ENCODE data around the gene FUZ. TPM values are rescaled to one million over a fixed set of nuclear protein-coding genes. Genes with fewer than 3 reads are reported as not detected.

The FUZ gene
- total RNA-seq, 1 donor = 15.1 TPM

DNA sequence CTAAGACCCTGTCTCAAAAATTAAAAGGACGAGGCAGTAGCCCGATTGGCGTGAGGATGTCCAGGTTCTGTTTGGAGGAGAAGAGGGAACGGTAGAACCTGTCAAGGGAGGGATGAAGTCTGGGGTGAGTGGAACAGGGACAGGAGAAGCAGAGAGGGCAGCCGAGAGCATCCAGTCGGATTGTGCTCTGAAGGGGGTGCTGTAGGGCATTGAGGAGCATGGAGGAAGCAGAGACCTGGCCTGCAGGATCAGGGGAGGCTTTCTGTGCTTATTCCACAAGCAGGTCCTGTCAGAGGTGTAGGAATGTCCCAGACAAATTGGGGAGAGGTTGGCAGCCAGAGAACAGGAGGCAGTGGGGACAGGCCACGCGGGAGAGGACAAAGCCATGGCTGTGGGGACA lies 32.2 kb downstream of the FUZ start:
- H3K4me3 ChIP-seq (ENCODE audit: low read depth, low read length) = no peak overlapping the region
- no peak for DNase-seq (ENCODE audit: low read depth)
- TF ChIP-seq, protein P1, sequence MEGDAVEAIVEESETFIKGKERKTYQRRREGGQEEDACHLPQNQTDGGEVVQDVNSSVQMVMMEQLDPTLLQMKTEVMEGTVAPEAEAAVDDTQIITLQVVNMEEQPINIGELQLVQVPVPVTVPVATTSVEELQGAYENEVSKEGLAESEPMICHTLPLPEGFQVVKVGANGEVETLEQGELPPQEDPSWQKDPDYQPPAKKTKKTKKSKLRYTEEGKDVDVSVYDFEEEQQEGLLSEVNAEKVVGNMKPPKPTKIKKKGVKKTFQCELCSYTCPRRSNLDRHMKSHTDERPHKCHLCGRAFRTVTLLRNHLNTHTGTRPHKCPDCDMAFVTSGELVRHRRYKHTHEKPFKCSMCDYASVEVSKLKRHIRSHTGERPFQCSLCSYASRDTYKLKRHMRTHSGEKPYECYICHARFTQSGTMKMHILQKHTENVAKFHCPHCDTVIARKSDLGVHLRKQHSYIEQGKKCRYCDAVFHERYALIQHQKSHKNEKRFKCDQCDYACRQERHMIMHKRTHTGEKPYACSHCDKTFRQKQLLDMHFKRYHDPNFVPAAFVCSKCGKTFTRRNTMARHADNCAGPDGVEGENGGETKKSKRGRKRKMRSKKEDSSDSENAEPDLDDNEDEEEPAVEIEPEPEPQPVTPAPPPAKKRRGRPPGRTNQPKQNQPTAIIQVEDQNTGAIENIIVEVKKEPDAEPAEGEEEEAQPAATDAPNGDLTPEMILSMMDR (IDR thresholded peaks at IDR 0.05; ENCODE audit: insufficient read depth, low read depth, low read length) = no peak

DNA sequence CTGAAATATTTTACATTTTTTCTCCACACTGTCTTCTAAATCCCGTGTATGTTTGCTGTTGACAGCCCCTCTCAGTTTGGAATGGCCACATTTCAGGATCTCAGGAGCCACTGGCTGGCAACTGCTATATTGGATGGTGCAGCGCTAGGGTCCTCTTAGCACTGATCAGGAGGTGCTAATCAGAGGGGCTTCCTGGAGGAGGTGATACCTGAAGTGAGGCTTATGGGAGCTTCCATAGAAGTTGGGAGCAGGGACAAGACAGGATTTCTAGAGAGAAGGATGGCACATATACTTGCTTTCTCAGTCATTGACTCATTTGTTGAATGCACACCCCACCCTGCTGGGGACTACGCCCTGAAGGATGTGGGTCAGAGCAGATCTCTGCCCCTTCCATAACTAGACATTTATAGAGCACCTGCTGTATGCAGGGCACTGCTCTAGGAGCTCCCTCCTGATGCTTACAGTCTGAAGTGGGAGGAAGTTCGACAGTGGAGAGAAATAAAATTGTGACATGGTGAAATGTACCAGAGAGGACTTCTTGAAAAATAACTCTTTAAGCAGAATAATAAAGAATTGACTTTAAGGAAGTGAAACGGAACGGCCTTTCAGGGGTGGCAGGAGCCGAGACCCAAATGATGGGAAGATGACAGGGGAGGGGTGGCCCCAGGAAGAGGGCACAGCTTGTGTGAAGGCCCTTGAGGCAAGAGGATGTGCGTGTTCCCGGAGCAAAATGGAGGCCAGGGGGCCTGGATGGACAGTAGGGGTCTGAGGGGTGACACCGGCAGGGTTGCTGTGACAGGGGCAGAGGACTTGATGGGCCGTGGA lies 33.1 kb downstream of the FUZ start:
- no peak for DNase-seq (ENCODE audit: low read depth)
- TF ChIP-seq, protein P1 (IDR thresholded peaks at IDR 0.05; ENCODE audit: insufficient read depth, low read depth, low read length) = no peak
- H3K4me3 ChIP-seq (ENCODE audit: low read depth, low read length) = no peak overlapping the region

DNA sequence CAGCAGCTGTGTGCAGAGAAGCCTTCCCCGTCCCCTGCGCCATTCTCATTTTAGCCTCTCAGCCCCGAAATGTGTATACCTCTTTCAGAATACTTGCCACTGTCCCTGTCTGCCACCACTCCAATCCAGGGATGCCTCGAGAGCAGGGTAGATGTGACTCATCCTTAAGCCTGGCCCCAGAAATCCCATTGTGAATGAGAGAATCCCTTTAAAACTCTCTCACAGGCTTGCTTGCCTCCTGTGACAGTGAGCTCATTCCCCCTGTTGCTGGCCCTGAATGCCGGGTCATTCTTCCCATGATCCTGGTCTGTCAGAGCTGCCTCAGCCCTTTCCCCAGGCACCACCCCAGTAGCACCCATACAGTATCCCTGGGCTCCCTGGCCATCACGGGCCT lies 36.7 kb downstream of the FUZ start:
- H3K4me3 ChIP-seq (ENCODE audit: low read depth, low read length) = no peak overlapping the region
- DNase-seq (ENCODE audit: low read depth) = no peak
- TF ChIP-seq, protein P1 (IDR thresholded peaks at IDR 0.05; ENCODE audit: insufficient read depth, low read depth, low read length) = no peak

DNA sequence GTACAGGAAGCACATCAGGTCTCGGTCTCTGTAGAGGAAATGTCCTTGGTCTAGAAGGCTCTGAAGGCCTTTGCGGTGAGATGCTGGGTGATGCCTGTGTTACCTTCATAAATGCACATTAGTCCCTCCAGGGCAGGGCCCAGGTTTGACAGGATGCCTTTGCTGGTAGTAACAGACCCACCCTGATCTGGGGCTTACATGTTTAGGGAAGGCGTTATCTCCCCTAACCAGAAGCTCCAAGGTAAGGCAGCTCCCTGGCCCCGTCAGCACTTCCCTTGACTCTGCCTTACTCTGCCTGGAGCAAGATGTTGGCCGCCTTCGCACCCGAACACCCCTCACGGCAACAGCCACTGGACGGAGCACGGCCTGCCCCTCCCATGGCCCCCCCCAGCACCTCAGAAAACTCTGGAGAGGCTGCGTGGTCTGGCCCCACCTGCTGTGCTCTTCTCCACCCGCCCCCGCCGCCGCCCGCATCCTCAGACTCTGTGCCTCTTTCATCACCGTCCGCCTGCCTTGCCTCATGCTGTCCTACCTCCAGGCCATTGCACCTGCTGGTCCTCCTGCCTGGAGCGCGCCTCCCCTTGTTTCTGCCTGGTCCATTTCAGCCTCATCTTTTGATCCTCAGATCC lies 37.2 kb downstream of the FUZ start:
- TF ChIP-seq, protein P1 (IDR thresholded peaks at IDR 0.05; ENCODE audit: insufficient read depth, low read depth, low read length) = no peak
- DNase-seq (ENCODE audit: low read depth) = no peak
- H3K4me3 ChIP-seq (ENCODE audit: low read depth, low read length) = no peak overlapping the region

DNA sequence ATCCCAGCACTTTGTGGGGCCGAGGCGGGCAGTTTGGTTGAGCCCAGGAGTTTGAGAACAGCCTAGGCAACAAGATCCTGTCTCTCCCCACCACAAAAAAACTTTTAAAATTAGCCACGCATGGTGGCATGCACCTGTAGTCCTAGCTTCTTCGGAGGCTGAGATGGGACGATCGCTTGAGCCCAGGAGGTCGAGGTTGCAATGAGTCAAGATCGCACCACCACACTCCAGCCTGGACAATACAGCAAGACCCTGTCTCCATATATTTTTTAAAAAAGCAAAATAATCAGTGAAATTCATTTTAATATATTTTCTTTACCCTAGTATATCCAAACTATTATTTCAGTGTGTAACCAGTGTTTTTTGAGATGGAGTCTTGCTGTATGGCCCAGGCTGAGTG lies 38.1 kb downstream of the FUZ start:
- TF ChIP-seq, protein P1 (IDR thresholded peaks at IDR 0.05; ENCODE audit: insufficient read depth, low read depth, low read length) = no peak
- H3K4me3 ChIP-seq (ENCODE audit: low read depth, low read length) = no peak overlapping the region
- DNase-seq (ENCODE audit: low read depth) = no peak

DNA sequence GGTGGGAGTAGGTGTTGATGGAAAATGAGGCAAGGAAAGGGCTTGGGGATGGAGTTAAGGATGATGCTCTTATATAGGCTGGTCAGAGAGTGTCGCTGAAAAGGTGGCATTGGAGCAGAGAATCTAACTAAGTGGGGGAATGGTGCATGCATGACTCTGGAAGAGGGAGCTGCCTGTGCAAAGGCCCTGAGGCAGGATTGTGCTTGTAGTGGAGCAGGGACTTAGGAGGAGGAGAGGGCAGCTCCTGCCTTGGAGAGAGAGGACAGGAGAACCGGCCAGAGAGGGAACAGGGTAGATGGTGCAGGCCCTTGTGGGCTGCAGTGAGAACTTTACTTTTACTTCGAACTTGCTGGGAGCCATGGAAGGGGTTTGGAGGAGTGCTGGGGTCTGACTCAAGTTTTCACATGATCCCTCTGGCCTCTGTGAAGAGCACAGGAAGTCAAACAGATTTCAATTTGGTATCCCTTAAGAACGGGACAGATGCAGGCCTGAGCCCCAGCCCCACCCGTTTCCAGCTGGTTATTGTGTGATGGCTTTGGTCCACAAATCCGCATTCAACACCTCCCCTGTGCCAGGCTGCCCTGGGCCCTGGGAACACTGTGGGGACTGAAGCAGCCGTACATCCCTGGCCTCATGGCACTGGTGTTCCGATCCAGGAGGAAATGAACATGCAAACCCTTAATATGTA lies 39.3 kb downstream of the FUZ start:
- H3K4me3 ChIP-seq (ENCODE audit: low read depth, low read length) = no peak overlapping the region
- TF ChIP-seq, protein P1 (IDR thresholded peaks at IDR 0.05; ENCODE audit: insufficient read depth, low read depth, low read length) = no peak
- no peak for DNase-seq (ENCODE audit: low read depth)

Measured in fibroblast of villous mesenchyme (primary cell).